Activated CD4-positive, alpha-beta T cell treated with anti-CD3 and anti-CD28 coated beads, Interleukin-2, Interleukin-4, amounts not matched to agents 100 ng/mL and 50 ng/mL, durations not matched to agents 16 hours and 8 hours (primary cell): Measurements from ENCODE around the gene ZSCAN22.
"Not testable (repeated sequence)": the region's sequence is repeated elsewhere in the genome, so short reads cannot be mapped to it uniquely, and the experiment has no call there.

Experiments
- DNase-seq: peaks from one replicate; pipeline ENCODE4 v3.0.0-alpha.2; 2020; ENCODE audit warnings: low spot score

Gene ZSCAN22

DNA sequence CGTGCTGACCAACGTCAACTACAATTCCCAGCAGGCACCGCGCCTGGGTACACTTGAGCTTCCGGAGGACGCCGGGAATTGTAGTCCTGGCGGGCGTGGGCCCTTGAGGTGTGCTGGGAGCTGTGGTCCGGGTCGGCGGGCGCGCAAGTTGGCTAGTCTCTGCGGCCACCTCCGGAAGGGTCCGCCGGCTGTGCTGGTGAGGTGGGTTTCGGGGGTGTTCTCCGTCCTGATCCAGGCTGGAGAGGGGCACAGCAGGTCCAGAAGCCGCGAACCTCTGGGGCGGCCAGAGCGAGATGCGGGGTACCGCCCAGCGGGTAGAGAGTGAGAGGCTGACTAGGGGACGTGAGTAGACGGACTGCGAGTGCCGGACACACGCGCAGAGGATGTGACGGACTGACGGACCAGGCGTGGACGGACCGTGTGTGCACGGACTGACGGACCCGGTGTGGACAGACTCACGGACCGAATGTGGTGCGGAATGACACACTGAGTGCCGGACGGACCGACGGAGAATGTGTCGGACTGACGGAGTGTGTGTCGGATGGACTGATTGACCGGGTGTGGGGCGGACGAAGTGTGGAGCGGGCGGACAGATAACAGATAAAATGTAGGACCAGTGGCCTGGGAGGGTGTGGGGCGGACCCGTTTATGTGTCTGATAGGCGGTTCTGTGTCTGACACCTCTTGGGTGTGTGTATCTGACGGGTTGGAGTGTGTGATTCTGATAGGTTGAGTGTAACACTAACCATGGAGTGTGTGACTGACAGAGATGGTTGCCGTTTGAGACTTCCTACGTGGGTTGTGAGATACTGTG, at the start of gene ZSCAN22:
TSS of gene ZSCAN22 (plus strand) at position 81 of the 813 bp plus-strand sequence. CDS start 7,809 bp downstream, outside the sequence.
- peak; percentile 94 for DNase-seq

- DNase-seq = no peak
These were observed 49.6 kb upstream of the ZSCAN22 start for GRCh38 chr19:58277197-58277596.

DNA sequence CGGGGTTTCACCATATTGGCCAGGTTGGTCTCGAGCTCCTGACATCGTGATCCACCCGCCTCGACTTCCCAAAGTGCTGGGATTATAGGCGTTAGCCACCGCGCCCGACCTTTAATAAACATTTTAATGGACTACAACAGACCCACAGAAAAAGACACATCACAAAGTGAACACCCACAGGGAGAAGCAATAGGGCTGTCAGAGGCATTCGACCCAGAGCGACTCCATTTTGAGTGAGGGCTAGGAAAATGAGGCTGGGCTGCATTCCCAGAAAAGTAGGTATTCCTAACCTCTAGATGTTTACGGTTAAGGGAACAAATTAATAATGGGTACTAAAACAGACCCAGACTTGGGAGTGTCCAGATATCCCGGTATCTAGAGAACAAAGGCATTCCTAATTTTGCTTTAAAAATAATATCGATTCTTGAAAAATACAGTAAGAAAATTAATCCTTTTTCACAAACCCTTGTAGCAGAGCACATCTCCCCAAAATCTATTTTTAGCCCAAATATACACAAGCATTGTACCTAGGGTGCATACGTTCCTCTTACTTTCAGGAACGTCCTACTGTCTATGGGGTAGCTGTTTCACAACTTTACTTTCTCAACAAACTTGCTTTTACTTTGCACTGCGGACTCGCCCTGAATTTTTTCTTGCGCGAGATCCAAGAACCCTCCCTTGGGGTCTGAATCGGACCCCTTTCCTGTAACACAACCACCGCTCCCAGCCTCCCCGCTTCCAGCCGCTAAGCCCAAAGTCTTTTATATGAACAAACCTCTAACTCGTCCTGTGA, 48.9 kb upstream of the ZSCAN22 start:
- DNase-seq = no peak

GRCh38 chr19:58278541-58279041, 48.2 kb upstream of the ZSCAN22 start, which contains the start of gene ZNF8:
TSS of gene ZNF8 (plus strand) at chr19:58278955. CDS start at chr19:58279082, 127 bp downstream.
- DNase-seq = peak; percentile 98

DNA sequence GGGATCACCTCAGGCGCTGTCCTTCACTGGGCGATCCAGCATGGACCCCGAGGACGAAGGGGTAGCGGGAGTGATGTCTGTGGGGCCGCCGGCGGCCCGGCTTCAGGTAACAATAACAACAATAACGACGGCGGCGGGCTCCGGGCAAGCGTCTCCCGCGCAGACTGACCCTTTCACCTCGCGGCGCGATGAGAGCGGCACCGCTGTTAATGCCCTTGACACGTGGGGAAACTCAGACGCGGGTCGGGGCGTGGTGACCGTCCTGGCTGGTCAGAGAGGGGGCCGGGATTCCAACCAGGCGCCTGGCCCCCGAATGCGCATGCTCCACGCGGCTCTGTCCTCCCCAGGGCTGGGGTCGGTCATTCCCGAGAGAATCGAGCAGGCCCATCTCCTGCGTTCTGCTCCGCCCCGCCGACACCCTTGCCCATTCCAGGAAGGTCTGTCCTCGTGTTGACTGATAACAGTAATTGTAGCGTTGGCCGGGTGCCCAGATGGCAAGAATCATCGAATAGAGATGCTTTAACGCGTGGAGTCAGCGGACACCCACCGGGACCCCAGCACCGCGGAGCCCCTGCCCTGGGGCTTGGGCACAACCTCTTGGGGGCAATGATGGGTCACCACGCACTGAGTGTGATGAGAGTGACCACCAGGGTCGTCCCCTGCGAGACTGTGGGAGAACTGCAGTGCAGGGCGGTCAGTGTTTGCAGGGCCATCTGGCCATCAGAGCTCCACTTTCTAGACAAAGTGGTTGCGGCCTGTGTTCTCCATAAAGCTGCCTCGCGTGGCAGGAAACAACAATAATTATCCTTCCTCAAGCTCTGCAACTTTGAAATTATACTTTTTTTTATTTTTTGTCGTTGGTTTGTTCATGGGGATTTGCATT, 47.5 kb upstream of the ZSCAN22 start:
- DNase-seq = peak; percentile 27

- DNase-seq = no peak
These were observed 46.9 kb upstream of the ZSCAN22 start for GRCh38 chr19:58279925-58280316.

DNA sequence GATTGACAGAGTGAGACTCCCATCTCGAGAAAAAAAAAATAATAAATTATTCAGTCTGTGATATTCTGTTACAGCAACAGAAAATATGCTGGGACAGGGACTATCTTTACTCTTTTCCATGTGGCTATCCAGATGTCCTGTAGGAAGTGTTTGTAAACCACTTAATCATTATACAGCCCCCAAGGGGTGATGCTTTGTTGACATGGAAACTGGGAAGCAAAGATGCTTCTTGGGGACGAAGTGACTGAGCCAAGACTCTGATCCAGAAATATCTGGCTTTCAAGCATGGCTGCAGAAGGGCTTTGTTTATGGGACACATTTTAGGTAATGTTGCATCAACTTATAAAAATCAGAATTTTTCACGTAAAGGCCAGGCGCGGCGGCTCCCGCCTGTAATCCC, 42.6 kb upstream of the ZSCAN22 start:
- no peak for DNase-seq

GRCh38 chr19:58291943-58292342, 34.9 kb upstream of the ZSCAN22 start:
- no peak for DNase-seq

DNA sequence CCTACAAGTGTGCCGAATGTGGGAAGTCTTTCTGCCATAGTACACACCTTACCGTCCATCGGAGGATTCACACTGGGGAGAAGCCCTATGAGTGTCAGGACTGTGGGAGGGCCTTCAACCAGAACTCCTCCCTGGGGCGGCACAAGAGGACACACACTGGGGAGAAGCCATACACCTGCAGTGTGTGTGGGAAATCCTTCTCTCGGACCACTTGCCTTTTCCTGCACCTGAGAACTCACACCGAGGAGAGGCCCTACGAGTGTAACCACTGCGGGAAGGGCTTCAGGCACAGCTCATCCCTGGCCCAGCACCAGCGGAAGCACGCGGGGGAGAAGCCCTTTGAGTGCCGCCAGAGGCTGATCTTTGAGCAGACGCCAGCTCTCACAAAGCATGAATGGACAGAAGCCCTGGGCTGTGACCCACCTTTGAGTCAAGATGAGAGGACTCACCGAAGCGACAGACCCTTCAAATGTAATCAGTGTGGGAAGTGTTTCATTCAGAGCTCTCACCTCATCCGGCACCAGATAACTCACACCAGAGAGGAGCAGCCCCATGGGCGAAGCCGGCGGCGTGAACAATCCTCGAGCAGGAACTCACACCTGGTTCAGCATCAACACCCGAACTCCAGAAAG, 31.9 kb upstream of the ZSCAN22 start:
- no peak for DNase-seq

DNA sequence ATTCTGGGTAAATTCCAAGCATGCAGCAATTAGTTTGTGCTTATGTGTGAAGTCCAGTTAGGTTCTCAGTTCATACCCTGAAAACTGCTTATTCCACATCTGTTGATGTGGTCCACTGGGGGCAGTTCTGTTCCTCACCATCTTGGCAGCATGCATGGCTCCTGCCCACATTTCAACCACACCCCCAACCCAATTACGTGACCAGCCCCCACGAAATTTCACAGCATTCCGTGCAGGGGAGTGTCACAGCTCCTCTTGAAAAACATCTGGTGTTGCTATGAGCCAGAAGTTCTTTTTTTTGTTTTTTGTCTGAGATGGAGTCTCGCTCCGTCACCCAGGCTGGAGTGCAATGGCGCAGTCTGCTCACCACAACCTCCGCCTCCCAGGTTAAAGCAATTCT, 30.7 kb upstream of the ZSCAN22 start:
- no peak for DNase-seq

- DNase-seq = no peak
These were observed 26.2 kb upstream of the ZSCAN22 start for GRCh38 chr19:58300620-58301019.

GRCh38 chr19:58304255-58304654, 22.5 kb upstream of the ZSCAN22 start:
- DNase-seq = no peak

DNA sequence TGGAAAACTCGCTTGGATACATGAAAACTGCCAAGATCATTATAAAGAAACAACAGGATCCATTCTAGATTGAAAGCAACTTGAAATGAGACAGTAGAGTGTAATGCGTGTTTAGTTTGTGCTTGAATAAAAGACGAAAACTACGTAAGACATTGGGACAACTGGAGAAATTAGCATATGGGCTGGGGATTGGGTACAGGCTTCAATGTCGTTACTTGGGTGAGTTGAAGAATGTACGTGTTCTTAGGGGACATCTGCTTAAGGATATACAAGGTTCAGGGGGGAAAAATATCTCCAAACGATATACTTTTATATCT, 22.1 kb upstream of the ZSCAN22 start:
- DNase-seq = no peak

DNA sequence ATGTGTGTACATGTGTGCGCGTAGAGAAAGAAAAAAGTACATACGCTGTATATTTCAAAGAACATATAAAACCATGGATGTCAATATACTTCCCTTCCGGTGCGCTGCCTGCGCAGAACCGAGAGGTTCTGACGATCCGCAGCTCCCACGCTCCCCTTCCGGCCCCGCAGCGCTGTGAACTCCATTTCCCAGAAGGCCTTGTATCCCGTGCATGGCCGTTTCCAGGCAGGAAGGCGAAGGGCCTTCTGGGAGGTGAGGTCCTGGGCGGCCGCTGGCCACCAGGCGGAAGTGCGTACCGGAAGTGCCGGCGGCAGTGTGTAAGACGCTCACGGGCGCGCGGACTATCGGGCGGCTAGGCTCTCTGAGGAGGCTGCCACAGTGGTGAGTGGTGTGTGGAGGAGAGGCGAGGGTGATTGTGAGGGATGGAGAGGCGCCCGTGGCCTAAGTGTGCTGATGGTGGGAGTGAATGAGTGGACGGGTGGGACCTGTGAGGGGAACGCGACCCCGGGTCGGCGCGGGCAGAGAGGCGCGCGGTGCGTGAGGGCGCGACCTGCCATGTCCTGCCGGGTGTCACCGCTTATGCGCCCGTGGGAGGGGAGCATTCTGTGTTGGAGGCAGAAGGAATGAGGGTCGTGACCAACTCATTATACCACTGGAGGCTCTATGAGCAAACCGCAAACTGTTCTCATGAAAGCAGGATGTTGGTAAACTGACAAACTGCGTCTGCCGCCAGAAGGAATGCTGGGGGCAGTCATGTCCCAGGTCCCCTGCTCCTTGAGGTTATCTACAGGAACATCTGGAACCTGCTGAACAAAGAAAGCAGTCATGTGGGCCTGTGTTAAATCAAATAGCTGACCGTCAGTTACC, 21.5 kb upstream of the ZSCAN22 start, which contains the start of gene ERVK3-1:
TSS of gene ERVK3-1 (plus strand) at position 313 of the 867 bp plus-strand sequence. CDS start 6,792 bp downstream, outside the sequence.
- DNase-seq = peak; percentile 97

- DNase-seq = no peak
These were observed 20.9 kb upstream of the ZSCAN22 start for GRCh38 chr19:58305932-58306323.

GRCh38 chr19:58307736-58308135, 19.1 kb upstream of the ZSCAN22 start:
- DNase-seq = no peak

GRCh38 chr19:58310685-58311084, 16.1 kb upstream of the ZSCAN22 start:
- DNase-seq = not testable (repeated sequence)

DNA sequence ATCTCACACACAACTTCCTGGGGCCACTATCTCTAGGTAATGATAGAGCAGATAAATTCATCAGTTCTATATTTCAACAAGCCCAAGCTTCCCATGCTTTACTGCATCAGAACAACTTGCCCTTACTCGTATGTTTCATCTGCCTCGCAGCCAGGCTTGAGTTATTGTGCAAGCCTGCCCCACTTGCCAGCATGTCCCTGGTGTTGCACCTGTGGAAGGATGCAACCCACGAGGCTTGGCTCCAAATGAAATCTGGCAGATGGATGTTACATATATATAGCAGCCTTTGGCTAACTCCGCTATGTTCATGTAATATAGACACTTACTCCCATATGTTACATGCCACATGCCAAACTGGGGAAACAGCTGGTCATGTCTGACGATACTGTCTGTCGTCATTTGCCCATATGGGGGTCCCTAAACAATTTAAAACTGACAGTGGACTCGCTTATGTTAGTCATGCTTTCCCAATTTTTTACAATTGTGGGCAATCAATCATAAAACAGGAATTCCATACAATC, 15.4 kb upstream of the ZSCAN22 start:
- DNase-seq = no peak

GRCh38 chr19:58315580-58315979, 11.2 kb upstream of the ZSCAN22 start:
- DNase-seq = no peak

DNA sequence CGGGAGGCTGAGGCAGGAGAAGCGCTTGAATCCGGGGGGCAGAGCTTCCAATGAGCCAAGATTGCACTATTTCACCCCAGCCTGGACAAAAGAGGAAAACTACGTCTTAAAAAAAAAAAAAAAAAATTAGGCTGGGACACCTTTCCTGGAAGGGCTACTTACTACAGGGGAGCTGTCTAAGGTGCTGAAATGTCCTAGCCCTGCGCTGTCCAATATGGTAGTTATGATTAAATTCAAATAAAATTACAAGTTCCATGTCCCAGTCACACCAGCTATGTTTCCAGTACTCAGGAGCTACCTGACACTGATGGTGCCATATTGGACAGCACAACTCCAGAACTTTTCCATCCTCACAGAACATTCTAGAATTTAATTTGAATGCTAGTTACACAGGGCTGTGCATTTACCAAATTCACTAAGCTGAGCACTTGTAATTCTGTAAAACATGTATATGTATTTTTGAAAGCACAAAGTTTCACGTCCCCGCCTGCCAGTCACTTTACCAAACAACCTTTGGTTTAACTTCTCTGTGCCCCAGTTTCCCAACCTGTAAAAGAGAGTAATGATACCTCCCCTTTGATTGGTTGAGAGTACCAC, 9.2 kb upstream of the ZSCAN22 start:
- no peak for DNase-seq
